HG03159 (cell line): ENCODE measurements around the gene FAM32A.

Experiments used
- ATAC-seq: cut with Tn5 transposase; IDR thresholded peaks from one replicate; pipeline ENCODE4 v1.9.1; 2021; ENCODE audit warnings: mild to moderate bottlenecking, moderate library complexity; ENCODE audit not compliant: unreplicated experiment

FAM32A gene

GRCh38 chr19:16222806-16223205 is 37.6 kb downstream of the FAM32A start:
- no peak for ATAC-seq

GRCh38 chr19:16223746-16224145 is 38.5 kb downstream of the FAM32A start:
- ATAC-seq = no peak

DNA sequence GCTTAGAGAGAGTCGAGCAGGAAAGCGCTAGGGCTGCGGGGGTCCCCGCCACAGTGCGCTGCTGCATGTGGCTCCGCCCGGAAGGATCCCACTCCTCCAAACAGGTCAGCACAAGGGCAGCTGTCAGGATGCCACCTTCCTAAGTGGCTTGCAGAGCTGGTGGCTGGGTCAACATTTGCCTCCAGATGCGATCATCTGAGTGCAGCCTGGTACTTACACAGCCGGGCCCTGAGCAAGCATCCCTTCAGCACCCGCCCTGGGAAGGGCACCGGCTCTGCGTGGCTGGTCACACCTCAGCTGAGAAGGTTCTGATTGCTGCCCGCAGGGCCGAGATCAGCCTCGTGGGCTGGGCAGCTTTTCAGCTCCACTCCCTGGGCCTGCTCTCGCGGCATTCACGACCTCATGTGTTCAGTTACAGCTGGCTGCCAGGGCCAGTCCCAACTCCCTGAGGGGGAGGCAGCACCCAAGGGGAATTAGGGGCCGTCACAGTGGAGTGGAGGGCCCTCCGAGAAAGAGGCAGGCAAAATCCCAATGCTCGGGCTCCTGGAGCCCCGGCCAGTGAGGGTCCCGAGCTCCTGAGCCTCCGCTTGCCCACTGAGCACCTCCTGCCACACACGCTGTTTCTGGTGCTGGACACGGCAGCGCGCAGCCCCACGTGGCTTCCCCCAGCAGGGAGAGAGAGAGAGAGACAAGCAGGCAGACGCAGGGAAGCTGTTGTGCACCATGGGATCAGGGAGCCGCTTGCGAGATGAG is 39.3 kb downstream of the FAM32A start:
- no peak for ATAC-seq

DNA sequence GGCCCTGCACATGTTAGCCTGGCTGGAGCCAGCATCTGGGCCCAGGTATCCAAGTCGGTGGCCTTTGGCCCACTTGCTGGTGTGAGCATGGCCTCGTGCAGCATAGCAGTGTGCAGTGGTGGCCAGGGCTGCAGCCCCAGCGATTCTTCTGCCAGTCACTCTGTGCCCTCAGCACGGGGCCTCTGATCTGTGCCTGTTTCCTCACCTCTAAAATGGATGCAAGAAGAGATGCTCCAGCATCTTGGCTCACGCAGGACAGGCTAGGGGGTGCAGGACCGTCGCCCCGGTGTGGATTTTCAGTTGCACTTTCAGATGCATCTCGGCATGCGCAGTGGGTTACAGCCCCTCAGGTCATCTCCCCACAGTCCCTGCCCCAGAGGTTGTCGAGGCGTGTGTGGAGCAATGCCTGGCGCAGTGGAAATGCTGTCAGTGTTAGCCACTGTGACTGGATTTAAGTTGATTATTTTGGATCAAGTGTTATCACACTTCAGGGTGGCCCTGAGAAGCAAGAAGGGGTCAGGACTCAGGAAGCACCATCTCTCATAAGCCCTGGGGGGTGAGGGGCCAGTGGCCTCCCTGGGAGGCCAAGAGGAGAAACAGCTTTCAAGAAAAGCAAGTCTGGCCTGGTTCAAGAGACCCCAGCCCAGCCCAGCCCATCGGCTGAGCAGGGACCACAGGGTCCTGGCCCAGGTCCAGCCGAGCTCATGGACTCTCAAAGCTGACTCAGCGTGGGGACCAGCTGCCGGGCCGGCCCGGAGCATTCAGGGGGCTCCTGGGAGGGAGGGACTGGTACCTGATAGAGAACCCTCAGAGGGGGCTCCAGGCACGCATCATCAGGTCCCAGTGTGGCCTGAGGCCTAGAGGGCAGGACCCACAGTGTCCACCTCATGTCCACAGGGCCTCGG is 40.3 kb downstream of the FAM32A start:
- ATAC-seq = no peak

DNA sequence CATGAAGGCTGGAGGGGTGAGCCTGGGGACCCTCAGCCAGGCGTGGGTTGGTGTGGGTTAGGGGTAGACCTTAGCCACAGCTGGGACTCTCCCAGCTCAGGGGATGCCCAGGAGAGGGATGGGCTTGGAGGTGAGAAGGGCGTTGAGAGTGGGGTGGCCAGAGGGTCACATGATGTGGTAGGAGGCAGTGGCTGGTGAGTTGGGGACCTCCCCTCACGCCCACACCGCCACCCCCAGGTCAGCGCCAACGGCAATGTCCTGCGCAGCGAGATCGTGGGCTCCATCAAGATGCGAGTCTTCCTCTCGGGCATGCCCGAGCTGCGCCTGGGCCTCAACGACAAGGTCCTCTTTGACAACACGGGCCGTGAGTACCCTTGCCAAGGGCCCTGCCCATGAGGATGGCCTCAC is 41.0 kb downstream of the FAM32A start:
- ATAC-seq = no peak

DNA sequence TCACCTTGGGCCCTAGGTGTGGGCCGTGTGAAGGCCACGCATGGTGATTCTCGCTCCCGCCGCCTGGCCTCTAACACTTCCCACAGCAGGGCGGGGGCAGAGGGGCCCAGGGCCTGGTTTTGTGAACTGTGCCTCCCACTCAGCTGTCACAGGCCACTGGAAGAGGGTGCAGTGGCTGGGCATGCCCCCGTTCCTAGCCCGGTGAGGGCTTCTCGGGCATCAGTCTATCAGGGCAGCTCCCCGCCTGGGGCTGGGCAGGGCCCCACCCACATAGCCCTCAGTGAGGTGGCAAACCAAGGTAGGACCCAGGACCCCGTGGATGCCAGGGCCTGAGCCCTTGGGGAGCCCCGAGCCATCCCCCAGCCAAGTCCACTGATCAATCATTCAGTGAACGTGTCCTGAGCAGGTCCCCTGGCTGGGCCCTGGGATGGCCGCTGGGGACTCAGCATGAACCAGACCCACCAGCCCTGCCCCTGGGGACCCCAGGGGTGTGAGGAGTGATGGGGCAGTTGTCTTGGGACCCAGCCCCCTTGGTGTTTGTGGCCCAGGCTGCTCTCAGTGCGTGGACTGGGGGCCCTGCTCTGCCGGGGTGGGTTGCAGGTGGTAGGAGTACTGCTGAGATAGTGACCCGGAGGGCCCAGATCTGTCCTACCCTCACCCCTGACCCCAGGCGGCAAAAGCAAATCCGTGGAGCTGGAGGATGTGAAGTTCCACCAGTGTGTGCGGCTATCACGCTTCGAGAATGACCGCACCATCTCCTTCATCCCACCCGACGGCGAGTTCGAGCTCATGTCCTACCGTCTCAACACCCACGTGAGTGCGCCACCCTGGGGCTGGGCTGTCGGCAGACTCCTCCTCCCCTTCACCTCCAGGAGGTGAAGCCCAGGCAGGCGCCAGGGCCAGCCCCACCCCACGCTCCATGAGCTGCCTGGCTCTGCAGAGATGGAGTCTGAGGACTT is 41.9 kb downstream of the FAM32A start:
- ATAC-seq = no peak

DNA sequence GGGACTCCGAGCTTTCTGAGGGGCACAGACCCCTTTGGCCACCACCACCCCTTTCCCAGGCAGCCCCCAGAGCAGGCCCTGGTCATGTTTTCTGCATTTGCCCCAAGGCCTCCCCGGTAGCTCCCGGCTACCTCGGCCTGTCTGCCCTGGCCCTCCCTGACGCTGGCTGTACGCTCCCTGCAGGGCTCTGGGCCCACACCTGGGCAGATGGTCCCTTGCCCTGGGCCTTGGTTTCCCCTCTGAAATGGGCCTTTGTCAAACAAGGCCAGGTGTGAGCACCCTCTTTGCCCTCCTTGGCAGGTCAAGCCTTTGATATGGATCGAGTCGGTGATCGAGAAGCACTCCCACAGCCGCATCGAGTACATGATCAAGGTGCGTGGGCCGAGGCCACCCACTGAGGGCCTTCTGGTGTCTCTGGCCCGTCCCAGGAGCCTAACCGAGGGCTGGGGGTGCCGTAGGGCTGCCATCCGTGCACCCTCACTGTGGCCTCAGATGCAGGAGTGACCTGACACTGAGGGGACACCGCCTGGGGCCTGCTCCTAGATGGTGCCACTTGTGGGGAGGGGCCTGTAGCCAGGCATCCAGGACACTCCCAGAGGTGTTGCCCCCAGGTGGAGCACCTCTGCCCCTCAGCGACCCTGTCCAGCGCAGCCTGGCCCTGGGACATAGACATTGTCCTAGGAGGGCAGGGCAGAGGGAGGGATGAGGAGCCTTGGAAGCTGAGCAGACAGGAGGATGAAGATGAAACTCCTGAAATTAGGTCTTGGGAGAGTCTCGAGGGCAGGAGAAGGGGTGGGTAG is 42.8 kb downstream of the FAM32A start:
- ATAC-seq = no peak

- no peak for ATAC-seq
Observed at GRCh38 chr19:16228637-16229321, 43.6 kb downstream of the FAM32A start.

DNA sequence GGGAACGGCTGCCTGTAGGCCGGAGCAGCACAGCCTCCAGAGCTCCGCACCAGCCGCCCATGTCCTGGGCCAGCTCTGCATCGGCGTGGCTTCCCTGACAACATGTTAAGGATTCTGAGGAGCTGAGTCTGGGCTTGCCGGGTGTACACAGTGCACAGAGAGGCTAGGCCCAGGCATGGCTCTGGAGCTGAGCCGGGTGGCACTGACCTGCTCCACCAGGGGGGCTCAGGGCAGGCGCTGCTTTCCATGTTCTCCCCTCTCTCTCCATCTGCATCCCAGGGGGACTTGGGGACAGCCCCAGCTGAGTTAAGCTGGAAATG is 44.1 kb downstream of the FAM32A start:
- ATAC-seq = no peak

DNA sequence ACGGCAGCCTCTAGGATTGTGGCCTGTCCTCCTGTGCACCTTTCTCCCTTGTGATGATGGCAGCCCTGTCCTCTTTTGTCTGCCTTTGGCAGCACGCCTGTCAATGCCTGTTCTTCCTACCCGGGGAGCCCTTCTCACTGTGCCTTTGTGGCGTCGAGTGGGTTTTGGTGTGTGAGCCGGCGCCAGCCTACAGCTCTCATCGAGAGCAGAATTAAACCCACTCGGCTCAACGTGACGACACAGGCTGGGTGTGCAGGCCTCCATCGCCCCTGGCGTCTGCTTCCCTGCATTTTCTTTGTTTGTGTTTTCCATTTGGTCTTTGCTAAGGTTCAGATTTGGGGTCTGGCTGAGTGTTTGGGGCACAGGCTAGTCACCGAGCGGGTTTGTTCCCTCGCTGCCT is 46.9 kb downstream of the FAM32A start:
- ATAC-seq = no peak

GRCh38 chr19:16232568-16232967 is 47.4 kb downstream of the FAM32A start:
- ATAC-seq = no peak

DNA sequence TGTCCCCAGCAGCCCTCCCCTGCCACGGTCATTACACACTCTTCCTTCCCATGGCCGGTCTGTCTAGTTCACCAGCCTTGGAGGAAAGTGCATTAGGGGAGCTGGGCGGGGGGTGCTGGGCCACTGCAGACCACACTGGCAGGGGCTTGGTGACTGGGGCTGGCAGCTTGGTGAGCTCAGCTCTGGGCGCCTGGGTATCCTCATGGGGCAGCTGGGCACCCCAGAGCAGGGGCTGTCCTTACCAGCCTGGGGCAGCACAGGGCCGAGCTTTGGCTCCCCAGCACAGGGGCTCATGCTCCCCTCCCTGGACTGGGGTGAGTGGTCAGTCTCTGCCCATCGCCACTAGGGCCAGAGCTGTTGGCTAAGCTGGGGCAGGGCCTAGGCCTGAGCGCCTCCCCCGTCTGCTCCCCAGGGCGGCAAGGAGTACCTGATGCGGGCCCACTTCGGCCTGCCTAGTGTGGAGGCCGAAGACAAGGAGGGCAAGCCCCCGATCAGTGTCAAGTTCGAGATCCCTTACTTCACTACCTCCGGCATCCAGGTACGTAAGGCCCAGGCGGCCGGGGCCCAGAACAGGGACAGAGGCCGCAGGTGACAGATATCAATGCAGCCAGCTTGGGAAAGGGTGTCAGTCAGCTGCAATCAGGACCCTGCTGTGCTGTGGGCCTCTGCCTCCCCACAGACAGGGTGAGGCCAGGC is 48.0 kb downstream of the FAM32A start:
- no peak for ATAC-seq

- ATAC-seq = no peak
Observed at GRCh38 chr19:16233836-16234551, 48.8 kb downstream of the FAM32A start.

- ATAC-seq = no peak
Observed at GRCh38 chr19:16234552-16235445, 49.6 kb downstream of the FAM32A start.

GRCh38 chr19:16235811-16236652 is 50.8 kb downstream of the FAM32A start:
- ATAC-seq = no peak
